Heart right ventricle (tissue), 16 donors: Measurements from ENCODE around the gene SRMS. TPM values are rescaled to one million over a fixed set of nuclear protein-coding genes. Genes with fewer than 3 reads are reported as not detected.

Source experiments
- ATAC-seq, 8 donors: fragments of 200-7000 bp; cut with Tn5 transposase; one replicate each; pipeline ENCODE4 v1.9.1; 2020; ENCODE audit warnings: mild to moderate bottlenecking in 8 of 8, moderate library complexity in 8 of 8, moderate number of reproducible peaks in 1 of 8
- DNase-seq, 2 donors: peaks; one replicate each; pipeline ENCODE4 v3.0.0-alpha.2; 2020
- H3K27ac ChIP-seq, 10 donors: fragments of 200-600 bp; sonication (generic) in 2 of 10; one replicate each; pipeline versions ENCODE4 v1.5.0 to v1.8.0; 2020 to 2022; ENCODE audit warnings: mild to moderate bottlenecking in 3 of 10
- H3K27me3 ChIP-seq, 7 donors: fragments of 200-600 bp; one replicate each; pipeline ENCODE4 v1.8.0; 2021 to 2022; ENCODE audit warnings: mild to moderate bottlenecking in 2 of 7
- H3K36me3 ChIP-seq, 9 donors: fragments of 200-600 bp; sonication (generic) in 1 of 9; one replicate each; pipeline versions ENCODE4 v1.5.0 to v1.8.0; 2020 to 2022; ENCODE audit warnings: mild to moderate bottlenecking in 2 of 9
- H3K4me1 ChIP-seq, 9 donors: fragments of 200-600 bp; sonication (generic) in 1 of 9; one replicate each; pipeline versions ENCODE4 v1.5.0 to v1.8.0; 2020 to 2022; ENCODE audit warnings: mild to moderate bottlenecking in 4 of 9
- H3K4me3 ChIP-seq, 10 donors: fragments of 200-600 bp; sonication (generic) in 2 of 10; one replicate each; pipeline versions ENCODE4 v1.5.0 to v1.8.0; 2020 to 2022; ENCODE audit warnings: mild to moderate bottlenecking in 7 of 10, moderate library complexity in 2 of 10
- H3K9me3 ChIP-seq, 11 donors: fragments of 200-600 bp in 10 of 11; sonication (generic) in 2 of 11; one replicate each; pipeline versions ENCODE4 v1.5.0 to v1.8.0; 2013 to 2022; ENCODE audit warnings: mild to moderate bottlenecking in 2 of 11, control low read depth in 1 of 11, moderate library complexity in 1 of 11
- CTCF ChIP-seq, 9 donors: fragments of 200-600 bp; sonication (generic) in 2 of 9; IDR thresholded peaks; one replicate each; pipeline versions ENCODE4 v1.5.0 to v1.8.0; 2021 to 2022; ENCODE audit warnings: antibody characterized with exemption in 9 of 9, mild to moderate bottlenecking in 5 of 9, moderate library complexity in 1 of 9
- WGBS, 2 donors: extraction: QIAGEN DNeasy Blood & Tissue Kit; methylation state at CpG; one replicate each; pipeline ENCODE4 v1.1.7; 2013; ENCODE audit warnings: inconsistent platforms in 1 of 2; 5-methylcytosine and 5-hydroxymethylcytosine counted together
- intact Hi-C, 10 donors: fragments of 100-400 bp; cut with DNase I; formaldehyde crosslinking; loops; one replicate each; pipeline versions ENCODE4 v1.11.1 to v1.14.2; 2022
- polyA plus RNA-seq, 2 donors: library from polyadenylated mRNA; stranded (reverse); fragments of 200-250 nt; gene quantifications; one replicate each; pipeline ENCODE4 v1.2.3, GENCODE V29; 2013
- total RNA-seq, 10 donors: library from RNA; stranded (reverse); fragmentation: NEBNext Ultra II Directional in 3 of 10; extraction: Animal tissue kit (Norgen Biotek cat#: 25700) in 3 of 10; gene quantifications; one replicate each; pipeline versions ENCODE4 v1.2.1 to v1.2.4, GENCODE V29; 2021 to 2023
- donor health status: Arrhythmogenic right ventricular cardiomyopathy.
- donor health status: ischemic (EF 13 %, LVEDD 7.1; RV severe dilation, severe dysfunction).
- donor health status: healthy with polysubstance abuse.
- donor health status: DM: no; HTN: yes; CAD: no.
- donor health status: DM: no; HTN: no; CAD: no.
- donor health status: ischemic (EF 25% LVEDD 6.9; RV normal size, moderate dysfunction).
- donor health status: ischemic (EF 25% LVEDD 5.7; RV mildly dilated, moderate dysfunction).
- donor health status: healthy.
- donor health status: DM: yes; HTN: yes; CAD: no.
- donor health status: Ischemic cardiomyopathy.
- donor health status: ischemic (EF 35%, LVEDD 5.7; RV mildly dilated, moderate dysfunction).
- donor health status: nonischemic (EF 11% LVEDD 7.7; RV severe dilation, severe dysfunction).
- donor health status: DM: yes; HTN: yes; CAD: no.
- donor health status: PGD.
- donor health status: ischemic (EF 29% LVEDD 5.4; RV normal size, mild dysfunction).
- donor health status: nonischemic (EF 23%, LVEDD 6.1; RV moderate dilation, normal function).

SRMS gene
- total and polyA plus RNA-seq, 12 donors: not detected

GRCh38 chr20:63529861-63530787, 17.4 kb downstream of the SRMS start:
- no peaks in the 10 kb centered on the region for H3K9me3 ChIP-seq
- DNase-seq: no peak
- intact Hi-C loops: loop anchor here in 5 of 10 donors (5.0 to 10.0 kb wide), 3 partner anchors 85 to 335 kb away; partner anchors contain the start of genes ABHD16B (in 3 of the 5), TPD52L2 (in 3 of the 5) and GMEB2 (in 1 of the 5)
- WGBS, 2 donors: 70 to 75% methylated on average over 35 to 39 of the region's 39 CpGs
- H3K27ac ChIP-seq: no peak overlapping the region
- no peak for TF ChIP-seq CTCF (IDR thresholded peaks at IDR 0.05)
- no peaks in the 10 kb centered on the region for H3K36me3 ChIP-seq
- peak in 1 of 8 donors; percentile 18 for ATAC-seq
- H3K4me3 ChIP-seq: no peak overlapping the region
- H3K27me3 ChIP-seq: peaks cover 0 to 20% (median 16%) of the 10 kb centered on the region in 7 donors
- H3K4me1 ChIP-seq: peaks cover 0 to 7% (median 0%) of the 10 kb centered on the region in 9 donors

- 81 to 83% methylated on average over 27 of the region's 27 CpGs for WGBS, 2 donors
- Histone ChIP-seq H3K27ac (no peak overlapping the region), H3K9me3 (no peaks in the 10 kb centered on the region), H3K27me3 (peaks cover 0 to 12% (median 8%) of the 10 kb centered on the region in 7 donors), H3K36me3 (no peaks in the 10 kb centered on the region), H3K4me1 (no peaks in the 10 kb centered on the region), H3K4me3 (no peak overlapping the region)
- no peak for TF ChIP-seq CTCF (IDR thresholded peaks at IDR 0.05)
- ATAC-seq: peak in 5 of 8 donors; percentile 7 to 20 (median 14)
- no peak for DNase-seq
- intact Hi-C loops: loop anchor here in 3 of 10 donors (5.0 to 10.0 kb wide), 2 partner anchors 85 to 98 kb away; partner anchors contain the start of gene GMEB2 (in 1 of the 3)
Observed at GRCh38 chr20:63529180-63529860, 18.2 kb downstream of the SRMS start.

GRCh38 chr20:63527184-63527583, 20.4 kb downstream of the SRMS start:
- ATAC-seq (no peak), DNase-seq (no peak)
- H3K36me3 ChIP-seq: peaks cover 0 to 17% (median 4%) of the 10 kb centered on the region in 9 donors
- H3K4me3 ChIP-seq: no peak overlapping the region
- peaks cover 4 to 12% (median 9%) of the 10 kb centered on the region in 9 donors for H3K4me1 ChIP-seq
- 89 to 92% methylated on average over 9 of the region's 9 CpGs for WGBS, 2 donors
- H3K9me3 ChIP-seq: peaks cover 0 to 7% (median 0%) of the 10 kb centered on the region in 11 donors
- no peak overlapping the region for H3K27ac ChIP-seq
- intact Hi-C loops: loop anchor here in 3 of 10 donors (5.0 to 10.0 kb wide), 2 partner anchors 82 to 100 kb away; partner anchors contain the start of gene GMEB2 (in 1 of the 3)
- H3K27me3 ChIP-seq: no peaks in the 10 kb centered on the region
- TF ChIP-seq CTCF (IDR thresholded peaks at IDR 0.05): no peak

GRCh38 chr20:63525971-63526370, 21.6 kb downstream of the SRMS start:
- ATAC-seq: no peak
- H3K4me3 ChIP-seq: no peak overlapping the region
- no peak for DNase-seq
- H3K9me3 ChIP-seq: peaks cover 0 to 7% (median 0%) of the 10 kb centered on the region in 11 donors
- H3K27ac ChIP-seq: no peak overlapping the region
- intact Hi-C loops: loop anchor here in 3 of 10 donors (5.0 to 10.0 kb wide), 2 partner anchors 81 to 101 kb away; partner anchors contain the start of gene GMEB2 (in 1 of the 3)
- peaks cover 14 to 23% (median 17%) of the 10 kb centered on the region in 9 donors for H3K4me1 ChIP-seq
- WGBS, 2 donors: 26 to 38% methylated on average over 2 of the region's 2 CpGs
- H3K27me3 ChIP-seq: no peaks in the 10 kb centered on the region
- TF ChIP-seq CTCF (IDR thresholded peaks at IDR 0.05): no peak
- H3K36me3 ChIP-seq: peaks cover 0 to 23% (median 4%) of the 10 kb centered on the region in 9 donors
